A549 (cell line): ENCODE results near the gene RGS1.

Experiments used
- BHLHE40 ChIP-seq: IDR thresholded peaks from 2 replicates; pipeline ENCODE4 v1.6.1; 2012; ENCODE audit warnings: low read depth, low read length, inconsistent platforms
- CEBPB ChIP-seq, 2 experiments: fragments of >200 bp in 1 of 2; sonication (Bioruptor Twin) in 1 of 2; formaldehyde crosslinking in 1 of 2; IDR thresholded peaks; 2 replicates each; pipeline ENCODE4 v1.6.1; 2012 to 2016
- EP300 ChIP-seq, 2 experiments: fragments of >200 bp; sonication (Bioruptor Twin); formaldehyde crosslinking; IDR thresholded peaks; 2 replicates in 1 of 2; 3 replicates in 1 of 2; pipeline ENCODE4 v1.6.1; 2016 to 2017
- ESRRA ChIP-seq: fragments of 150-350 bp; IDR thresholded peaks from 2 replicates; pipeline ENCODE4 v1.6.1; 2014; ENCODE audit warnings: mild to moderate bottlenecking, low read length, borderline replicate concordance
- JUNB ChIP-seq: fragments of >200 bp; sonication (Bioruptor Twin); formaldehyde crosslinking; IDR thresholded peaks from 2 replicates; pipeline ENCODE4 v1.6.1; 2016
- RAD21 ChIP-seq, 2 experiments: fragments of >200 bp in 1 of 2; sonication (Bioruptor Twin) in 1 of 2; formaldehyde crosslinking in 1 of 2; IDR thresholded peaks in 1 of 2; conservative IDR thresholded peaks in 1 of 2; 2 replicates in 1 of 2; 3 replicates in 1 of 2; pipeline ENCODE4 v1.6.1; 2012 to 2018; ENCODE audit warnings: inconsistent platforms in 1 of 2
- SREBF2 ChIP-seq: fragments of 450-650 bp; IDR thresholded peaks from 2 replicates; pipeline ENCODE4 v1.6.1; 2014; ENCODE audit warnings: mild to moderate bottlenecking, moderate library complexity
- TF ChIP-seq, protein P1 (sequence below): fragments of >200 bp; sonication (Bioruptor Twin); formaldehyde crosslinking; IDR thresholded peaks from 3 replicates; pipeline ENCODE4 v1.5.1; 2016
- TF ChIP-seq, protein P2 (sequence below): fragments of 450-650 bp; IDR thresholded peaks from 2 replicates; pipeline ENCODE4 v1.6.1; 2014; ENCODE audit warnings: antibody characterized with exemption
- TF ChIP-seq, protein P3 (sequence below): fragments of 150-350 bp; IDR thresholded peaks from 2 replicates; pipeline ENCODE4 v1.6.1; 2014; ENCODE audit warnings: low read depth, mild to moderate bottlenecking, low read length
- TF ChIP-seq, protein P4 (sequence below): fragments of >200 bp; sonication (Bioruptor Twin); formaldehyde crosslinking; IDR thresholded peaks from 3 replicates; pipeline ENCODE4 v1.6.1; 2016
- TF ChIP-seq, protein P5 (sequence below): IDR thresholded peaks from 2 replicates; pipeline ENCODE4 v1.6.1; 2012; ENCODE audit warnings: low read depth, borderline replicate concordance
- TF ChIP-seq, protein P6 (sequence below): fragments of 200-600 bp; sonication (generic); IDR thresholded peaks from 2 replicates; pipeline ENCODE4 v1.6.1; 2016; ENCODE audit warnings: antibody characterized with exemption, mild to moderate bottlenecking, moderate library complexity

DNA sequence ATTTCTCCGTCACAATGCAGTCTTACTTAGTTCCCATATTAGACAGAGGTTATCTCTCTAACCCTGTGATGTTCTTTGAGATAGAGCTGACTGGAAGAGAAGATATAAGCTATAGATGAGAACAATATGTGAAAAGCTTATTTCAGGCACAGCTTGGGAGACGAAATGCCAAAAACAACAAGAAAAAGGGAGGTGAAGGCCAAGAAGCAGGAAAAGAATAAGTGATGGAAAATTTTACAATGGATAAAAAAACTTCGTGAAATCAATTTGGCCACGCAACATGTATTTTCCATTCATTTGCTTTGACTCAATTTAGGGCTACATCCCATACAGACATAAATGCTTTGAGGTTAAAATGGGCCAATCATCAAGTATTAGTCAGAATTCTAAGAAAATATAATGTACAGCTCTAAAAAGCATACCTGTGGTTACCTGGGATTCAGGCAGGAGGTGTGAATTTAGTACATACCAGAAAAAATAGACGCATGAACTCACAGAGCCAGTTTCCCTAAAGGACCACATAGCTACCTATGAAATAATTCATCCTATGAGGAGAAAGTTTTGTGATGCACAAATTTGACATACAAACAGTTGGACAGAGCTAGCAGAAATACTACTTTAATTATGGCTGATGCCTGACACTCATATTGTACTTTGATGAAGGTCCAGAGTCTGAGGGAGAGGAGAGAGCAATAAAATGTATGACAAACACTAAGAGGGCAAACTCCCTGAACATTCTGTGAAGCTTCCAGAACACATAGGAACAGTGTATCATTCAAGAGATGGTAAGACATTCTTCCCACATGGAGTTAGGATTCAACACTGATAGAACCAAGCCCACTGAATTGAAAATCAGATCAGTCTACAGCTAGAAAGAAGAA is 12.1 kb downstream of the RGS1 start:
- TF ChIP-seq EP300 (IDR thresholded peaks at IDR 0.05) (no peak), RAD21 (conservative IDR thresholded peaks at IDR 0.05 in 1 of 2, IDR thresholded peaks at IDR 0.05 in 1 of 2) (no peak), BHLHE40 (no peak), SREBF2 (no peak), ESRRA (no peak), JUNB (no peak), CEBPB (IDR thresholded peaks at IDR 0.05) (no peak)
- TF ChIP-seq, protein P1, sequence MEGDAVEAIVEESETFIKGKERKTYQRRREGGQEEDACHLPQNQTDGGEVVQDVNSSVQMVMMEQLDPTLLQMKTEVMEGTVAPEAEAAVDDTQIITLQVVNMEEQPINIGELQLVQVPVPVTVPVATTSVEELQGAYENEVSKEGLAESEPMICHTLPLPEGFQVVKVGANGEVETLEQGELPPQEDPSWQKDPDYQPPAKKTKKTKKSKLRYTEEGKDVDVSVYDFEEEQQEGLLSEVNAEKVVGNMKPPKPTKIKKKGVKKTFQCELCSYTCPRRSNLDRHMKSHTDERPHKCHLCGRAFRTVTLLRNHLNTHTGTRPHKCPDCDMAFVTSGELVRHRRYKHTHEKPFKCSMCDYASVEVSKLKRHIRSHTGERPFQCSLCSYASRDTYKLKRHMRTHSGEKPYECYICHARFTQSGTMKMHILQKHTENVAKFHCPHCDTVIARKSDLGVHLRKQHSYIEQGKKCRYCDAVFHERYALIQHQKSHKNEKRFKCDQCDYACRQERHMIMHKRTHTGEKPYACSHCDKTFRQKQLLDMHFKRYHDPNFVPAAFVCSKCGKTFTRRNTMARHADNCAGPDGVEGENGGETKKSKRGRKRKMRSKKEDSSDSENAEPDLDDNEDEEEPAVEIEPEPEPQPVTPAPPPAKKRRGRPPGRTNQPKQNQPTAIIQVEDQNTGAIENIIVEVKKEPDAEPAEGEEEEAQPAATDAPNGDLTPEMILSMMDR, result no peak
- TF ChIP-seq, protein P2, sequence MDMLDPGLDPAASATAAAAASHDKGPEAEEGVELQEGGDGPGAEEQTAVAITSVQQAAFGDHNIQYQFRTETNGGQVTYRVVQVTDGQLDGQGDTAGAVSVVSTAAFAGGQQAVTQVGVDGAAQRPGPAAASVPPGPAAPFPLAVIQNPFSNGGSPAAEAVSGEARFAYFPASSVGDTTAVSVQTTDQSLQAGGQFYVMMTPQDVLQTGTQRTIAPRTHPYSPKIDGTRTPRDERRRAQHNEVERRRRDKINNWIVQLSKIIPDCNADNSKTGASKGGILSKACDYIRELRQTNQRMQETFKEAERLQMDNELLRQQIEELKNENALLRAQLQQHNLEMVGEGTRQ, result no peak
- TF ChIP-seq, protein P3, sequence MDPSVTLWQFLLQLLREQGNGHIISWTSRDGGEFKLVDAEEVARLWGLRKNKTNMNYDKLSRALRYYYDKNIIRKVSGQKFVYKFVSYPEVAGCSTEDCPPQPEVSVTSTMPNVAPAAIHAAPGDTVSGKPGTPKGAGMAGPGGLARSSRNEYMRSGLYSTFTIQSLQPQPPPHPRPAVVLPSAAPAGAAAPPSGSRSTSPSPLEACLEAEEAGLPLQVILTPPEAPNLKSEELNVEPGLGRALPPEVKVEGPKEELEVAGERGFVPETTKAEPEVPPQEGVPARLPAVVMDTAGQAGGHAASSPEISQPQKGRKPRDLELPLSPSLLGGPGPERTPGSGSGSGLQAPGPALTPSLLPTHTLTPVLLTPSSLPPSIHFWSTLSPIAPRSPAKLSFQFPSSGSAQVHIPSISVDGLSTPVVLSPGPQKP, result no peak
- TF ChIP-seq, protein P4, sequence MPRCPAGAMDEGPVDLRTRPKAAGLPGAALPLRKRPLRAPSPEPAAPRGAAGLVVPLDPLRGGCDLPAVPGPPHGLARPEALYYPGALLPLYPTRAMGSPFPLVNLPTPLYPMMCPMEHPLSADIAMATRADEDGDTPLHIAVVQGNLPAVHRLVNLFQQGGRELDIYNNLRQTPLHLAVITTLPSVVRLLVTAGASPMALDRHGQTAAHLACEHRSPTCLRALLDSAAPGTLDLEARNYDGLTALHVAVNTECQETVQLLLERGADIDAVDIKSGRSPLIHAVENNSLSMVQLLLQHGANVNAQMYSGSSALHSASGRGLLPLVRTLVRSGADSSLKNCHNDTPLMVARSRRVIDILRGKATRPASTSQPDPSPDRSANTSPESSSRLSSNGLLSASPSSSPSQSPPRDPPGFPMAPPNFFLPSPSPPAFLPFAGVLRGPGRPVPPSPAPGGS, result no peak
- TF ChIP-seq, protein P5, sequence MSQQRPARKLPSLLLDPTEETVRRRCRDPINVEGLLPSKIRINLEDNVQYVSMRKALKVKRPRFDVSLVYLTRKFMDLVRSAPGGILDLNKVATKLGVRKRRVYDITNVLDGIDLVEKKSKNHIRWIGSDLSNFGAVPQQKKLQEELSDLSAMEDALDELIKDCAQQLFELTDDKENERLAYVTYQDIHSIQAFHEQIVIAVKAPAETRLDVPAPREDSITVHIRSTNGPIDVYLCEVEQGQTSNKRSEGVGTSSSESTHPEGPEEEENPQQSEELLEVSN, result no peak
- TF ChIP-seq, protein P6, sequence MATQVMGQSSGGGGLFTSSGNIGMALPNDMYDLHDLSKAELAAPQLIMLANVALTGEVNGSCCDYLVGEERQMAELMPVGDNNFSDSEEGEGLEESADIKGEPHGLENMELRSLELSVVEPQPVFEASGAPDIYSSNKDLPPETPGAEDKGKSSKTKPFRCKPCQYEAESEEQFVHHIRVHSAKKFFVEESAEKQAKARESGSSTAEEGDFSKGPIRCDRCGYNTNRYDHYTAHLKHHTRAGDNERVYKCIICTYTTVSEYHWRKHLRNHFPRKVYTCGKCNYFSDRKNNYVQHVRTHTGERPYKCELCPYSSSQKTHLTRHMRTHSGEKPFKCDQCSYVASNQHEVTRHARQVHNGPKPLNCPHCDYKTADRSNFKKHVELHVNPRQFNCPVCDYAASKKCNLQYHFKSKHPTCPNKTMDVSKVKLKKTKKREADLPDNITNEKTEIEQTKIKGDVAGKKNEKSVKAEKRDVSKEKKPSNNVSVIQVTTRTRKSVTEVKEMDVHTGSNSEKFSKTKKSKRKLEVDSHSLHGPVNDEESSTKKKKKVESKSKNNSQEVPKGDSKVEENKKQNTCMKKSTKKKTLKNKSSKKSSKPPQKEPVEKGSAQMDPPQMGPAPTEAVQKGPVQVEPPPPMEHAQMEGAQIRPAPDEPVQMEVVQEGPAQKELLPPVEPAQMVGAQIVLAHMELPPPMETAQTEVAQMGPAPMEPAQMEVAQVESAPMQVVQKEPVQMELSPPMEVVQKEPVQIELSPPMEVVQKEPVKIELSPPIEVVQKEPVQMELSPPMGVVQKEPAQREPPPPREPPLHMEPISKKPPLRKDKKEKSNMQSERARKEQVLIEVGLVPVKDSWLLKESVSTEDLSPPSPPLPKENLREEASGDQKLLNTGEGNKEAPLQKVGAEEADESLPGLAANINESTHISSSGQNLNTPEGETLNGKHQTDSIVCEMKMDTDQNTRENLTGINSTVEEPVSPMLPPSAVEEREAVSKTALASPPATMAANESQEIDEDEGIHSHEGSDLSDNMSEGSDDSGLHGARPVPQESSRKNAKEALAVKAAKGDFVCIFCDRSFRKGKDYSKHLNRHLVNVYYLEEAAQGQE, result no peak
